ENCODE measurements around the gene PLCZ1. TPM values are rescaled to one million over a fixed set of nuclear protein-coding genes. Genes with fewer than 3 reads are reported as not detected.

PLCZ1 gene
- total and polyA plus RNA-seq, 9 of the 15 experiments (the other 6 are each of a cell fraction or from before 2014, with no cell fraction given): not detected

GRCh38 chr12:18634382-18634781 is 103.4 kb downstream of the PLCZ1 start:
- no peak for ATAC-seq
- ChIA-PET POLR2A (no interaction called here), CTCF (ENCODE audit: low intra/inter-chr PET ratio) (no interaction called here)
- H2AFZ ChIP-seq (ENCODE audit: low read depth, low read length): no peak overlapping the region
- no peaks in the 10 kb centered on the region for H3K4me1 ChIP-seq (replicated peaks in 1 of 2; ENCODE audit: control insufficient read depth in 2 of 2, insufficient read depth in 2 of 2, low read length in 2 of 2)
- H4K20me1 ChIP-seq (replicated peaks; ENCODE audit: control insufficient read depth, insufficient read depth, low read length): no peaks in the 10 kb centered on the region
- H3K27me3 ChIP-seq (ENCODE audit: control insufficient read depth in 2 of 2, insufficient read depth in 2 of 2, low read length in 2 of 2): no peaks in the 10 kb centered on the region
- no peaks in the 10 kb centered on the region for H3K36me3 ChIP-seq (ENCODE audit: control insufficient read depth, insufficient read depth, low read length)
- 22% methylated on average over 4 of the region's 4 CpGs for WGBS (ENCODE audit: insufficient coverage, low coverage, missing lambda C conversion rate)
- no peaks in the 10 kb centered on the region for H3K9me3 ChIP-seq (replicated peaks; ENCODE audit: control insufficient read depth, insufficient read depth, low read depth, low read length)
- DNase-seq (ENCODE audit: extremely low read depth in 1 of 4, low spot score in 3 of 4): no peak
- in situ Hi-C loops (cut with MboI) (no loop called here), intact Hi-C loops (cut with micrococcal nuclease) (no loop called here)
- H3K79me2 ChIP-seq (ENCODE audit: control insufficient read depth, insufficient read depth, low read length): no peaks in the 10 kb centered on the region
- no peak overlapping the region for H3K4me2 ChIP-seq (ENCODE audit: insufficient read depth, low read length)
- no peak overlapping the region for H3K27ac ChIP-seq (ENCODE audit: extremely low read depth, low read depth, low read length)
- H3K4me3 ChIP-seq: no peak overlapping the region
- no peak overlapping the region for H3K9ac ChIP-seq (ENCODE audit: insufficient read depth in 1 of 2, low read depth in 2 of 2, low read length in 2 of 2)
- TF ChIP-seq CREM (IDR thresholded peaks at IDR 0.05; ENCODE audit: low read depth) (no peak), RBBP5 (IDR thresholded peaks at IDR 0.05; ENCODE audit: borderline replicate concordance, insufficient read depth, low read length, poor library complexity, severe bottlenecking) (no peak), CREB3L1 (IDR thresholded peaks at IDR 0.05; ENCODE audit: borderline replicate concordance, low read depth) (no peak), NFATC3 (IDR thresholded peaks at IDR 0.05) (no peak), ZBTB40 (IDR thresholded peaks at IDR 0.05) (no peak), ZBTB40 (CRISPR knock-in tag; IDR thresholded peaks at IDR 0.05) (no peak), GMEB1 (CRISPR knock-in tag; IDR thresholded peaks at IDR 0.05) (no peak), ATF7 (IDR thresholded peaks at IDR 0.05) (no peak), TAL1 (IDR thresholded peaks at IDR 0.05) (no peak), DMBX1 (CRISPR knock-in tag; IDR thresholded peaks at IDR 0.05; ENCODE audit: borderline replicate concordance) (no peak), NR1H2 (CRISPR knock-in tag; IDR thresholded peaks at IDR 0.05) (no peak), MAFK (IDR thresholded peaks at IDR 0.05; ENCODE audit: low read length) (no peak)
- H3K9me1 ChIP-seq (ENCODE audit: control insufficient read depth, insufficient read depth, low read length): no peaks in the 10 kb centered on the region
- no peak for FAIRE-seq
- no TSS peak for BruUV-seq (replicated peaks)
